Measurements from ENCODE around the gene VSTM2B. TPM values are rescaled to one million over a fixed set of nuclear protein-coding genes. Genes with fewer than 3 reads are reported as not detected.

VSTM2B gene
- polyA plus RNA-seq, 6 donors from 2014 or later: not detected

GRCh38 chr19:29487432-29487831 lies 38.4 kb upstream of the VSTM2B start:
- Mint-ChIP-seq H3K4me3 (no peak overlapping the region), H3K27ac (no peak overlapping the region), H3K36me3 (peaks cover 0 to 8% of the 10 kb centered on the region in 2 donors), H3K27me3 (peaks cover 11 to 24% (median 22%) of the 10 kb centered on the region in 3 donors), H3K4me1 (no peaks in the 10 kb centered on the region), H3K9me3 (peaks cover 0 to 6% (median 4%) of the 10 kb centered on the region in 7 donors)
- no peak for ATAC-seq (ENCODE audit: low read depth in 2 of 2)
- DNase-seq: no peak

- ATAC-seq (ENCODE audit: low read depth in 2 of 2) (no peak), DNase-seq (no peak)
- Mint-ChIP-seq H3K4me3 (no peak overlapping the region), H3K9me3 (peaks cover 0 to 6% (median 2%) of the 10 kb centered on the region in 7 donors), H3K27ac (no peak overlapping the region), H3K36me3 (peaks cover 0 to 8% of the 10 kb centered on the region in 2 donors), H3K27me3 (peaks cover 11 to 29% (median 29%) of the 10 kb centered on the region in 3 donors), H3K4me1 (no peaks in the 10 kb centered on the region)
Measured at GRCh38 chr19:29488316-29488715, 37.5 kb upstream of the VSTM2B start.

- H3K27ac Mint-ChIP-seq: no peak overlapping the region
- H3K36me3 Mint-ChIP-seq: peaks cover 0 to 8% of the 10 kb centered on the region in 2 donors
- no peaks in the 10 kb centered on the region for H3K4me1 Mint-ChIP-seq
- ATAC-seq (ENCODE audit: low read depth in 2 of 2) (no peak), DNase-seq (no peak)
- no peak overlapping the region for H3K4me3 Mint-ChIP-seq
- peaks cover 11 to 29% (median 29%) of the 10 kb centered on the region in 3 donors for H3K27me3 Mint-ChIP-seq
- H3K9me3 Mint-ChIP-seq: peaks cover 0 to 6% (median 2%) of the 10 kb centered on the region in 7 donors
Measured at GRCh38 chr19:29489172-29489951, 36.4 kb upstream of the VSTM2B start.

GRCh38 chr19:29491491-29491890 lies 34.3 kb upstream of the VSTM2B start:
- ATAC-seq (ENCODE audit: low read depth in 2 of 2): no peak
- H3K36me3 Mint-ChIP-seq: peaks cover 0 to 8% of the 10 kb centered on the region in 2 donors
- H3K27me3 Mint-ChIP-seq: peaks cover 12 to 29% (median 29%) of the 10 kb centered on the region in 3 donors
- DNase-seq: no peak
- H3K4me1 Mint-ChIP-seq: no peaks in the 10 kb centered on the region
- H3K4me3 Mint-ChIP-seq: peak overlapping the region in 1 of 8 donors; percentile 65
- no peak overlapping the region for H3K27ac Mint-ChIP-seq
- peaks cover 0 to 7% (median 2%) of the 10 kb centered on the region in 7 donors for H3K9me3 Mint-ChIP-seq

GRCh38 chr19:29491995-29492577 lies 33.7 kb upstream of the VSTM2B start:
- no peak overlapping the region for H3K4me3 Mint-ChIP-seq
- H3K27me3 Mint-ChIP-seq: peaks cover 18 to 29% (median 29%) of the 10 kb centered on the region in 3 donors
- no peaks in the 10 kb centered on the region for H3K4me1 Mint-ChIP-seq
- H3K36me3 Mint-ChIP-seq: peaks cover 0 to 8% of the 10 kb centered on the region in 2 donors
- DNase-seq: no peak
- ATAC-seq (ENCODE audit: low read depth in 2 of 2): no peak
- H3K27ac Mint-ChIP-seq: peak overlapping the region in 1 of 6 donors; percentile 77
- H3K9me3 Mint-ChIP-seq: peaks cover 0 to 12% (median 2%) of the 10 kb centered on the region in 7 donors

GRCh38 chr19:29492769-29493168 lies 33.0 kb upstream of the VSTM2B start:
- ATAC-seq (ENCODE audit: low read depth in 2 of 2): no peak
- Mint-ChIP-seq H3K4me3 (no peak overlapping the region), H3K9me3 (peaks cover 0 to 12% (median 2%) of the 10 kb centered on the region in 7 donors), H3K27ac (no peak overlapping the region), H3K4me1 (no peaks in the 10 kb centered on the region), H3K27me3 (peaks cover 18 to 29% (median 29%) of the 10 kb centered on the region in 3 donors), H3K36me3 (peaks cover 0 to 8% of the 10 kb centered on the region in 2 donors)
- no peak for DNase-seq

GRCh38 chr19:29495091-29495490 lies 30.7 kb upstream of the VSTM2B start:
- H3K36me3 Mint-ChIP-seq: peaks cover 0 to 8% of the 10 kb centered on the region in 2 donors
- peaks cover 11 to 29% (median 29%) of the 10 kb centered on the region in 3 donors for H3K27me3 Mint-ChIP-seq
- no peak overlapping the region for H3K4me3 Mint-ChIP-seq
- ATAC-seq (ENCODE audit: low read depth in 2 of 2) (no peak), DNase-seq (no peak)
- H3K27ac Mint-ChIP-seq: no peak overlapping the region
- no peaks in the 10 kb centered on the region for H3K4me1 Mint-ChIP-seq
- peaks cover 0 to 12% (median 2%) of the 10 kb centered on the region in 7 donors for H3K9me3 Mint-ChIP-seq

- DNase-seq (no peak), ATAC-seq (ENCODE audit: low read depth in 2 of 2) (no peak)
- Mint-ChIP-seq H3K27ac (no peak overlapping the region), H3K27me3 (peaks cover 11 to 21% (median 20%) of the 10 kb centered on the region in 3 donors), H3K4me3 (no peak overlapping the region), H3K9me3 (peaks cover 0 to 12% (median 2%) of the 10 kb centered on the region in 7 donors), H3K4me1 (no peaks in the 10 kb centered on the region), H3K36me3 (peaks cover 0 to 8% of the 10 kb centered on the region in 2 donors)
Measured at GRCh38 chr19:29495901-29496441, 29.8 kb upstream of the VSTM2B start.

- ATAC-seq (ENCODE audit: low read depth in 2 of 2) (no peak), DNase-seq (no peak)
- H3K4me1 Mint-ChIP-seq: no peaks in the 10 kb centered on the region
- peaks cover 0 to 12% (median 0%) of the 10 kb centered on the region in 7 donors for H3K9me3 Mint-ChIP-seq
- no peaks in the 10 kb centered on the region for H3K36me3 Mint-ChIP-seq
- no peak overlapping the region for H3K27ac Mint-ChIP-seq
- H3K4me3 Mint-ChIP-seq: no peak overlapping the region
- peaks cover 7 to 9% (median 8%) of the 10 kb centered on the region in 3 donors for H3K27me3 Mint-ChIP-seq
Measured at GRCh38 chr19:29497241-29497640, 28.6 kb upstream of the VSTM2B start.

- DNase-seq: no peak
- ATAC-seq (ENCODE audit: low read depth in 2 of 2): no peak
- peaks cover 1 to 7% (median 3%) of the 10 kb centered on the region in 3 donors for H3K27me3 Mint-ChIP-seq
- H3K4me3 Mint-ChIP-seq: no peak overlapping the region
- peaks cover 0 to 12% (median 0%) of the 10 kb centered on the region in 7 donors for H3K9me3 Mint-ChIP-seq
- no peaks in the 10 kb centered on the region for H3K4me1 Mint-ChIP-seq
- no peaks in the 10 kb centered on the region for H3K36me3 Mint-ChIP-seq
- H3K27ac Mint-ChIP-seq: no peak overlapping the region
Measured at GRCh38 chr19:29497686-29498436, 27.9 kb upstream of the VSTM2B start.

- Mint-ChIP-seq H3K4me1 (no peaks in the 10 kb centered on the region), H3K27me3 (peaks cover 0 to 8% (median 7%) of the 10 kb centered on the region in 3 donors), H3K27ac (no peak overlapping the region), H3K9me3 (peaks cover 0 to 6% (median 0%) of the 10 kb centered on the region in 7 donors), H3K4me3 (no peak overlapping the region), H3K36me3 (no peaks in the 10 kb centered on the region)
- no peak for ATAC-seq (ENCODE audit: low read depth in 2 of 2)
- DNase-seq: no peak
Measured at GRCh38 chr19:29499261-29499920, 26.4 kb upstream of the VSTM2B start.

GRCh38 chr19:29499921-29500590 lies 25.7 kb upstream of the VSTM2B start:
- ATAC-seq (ENCODE audit: low read depth in 2 of 2) (no peak), DNase-seq (no peak)
- Mint-ChIP-seq H3K4me3 (no peak overlapping the region), H3K36me3 (no peaks in the 10 kb centered on the region), H3K27me3 (peaks cover 0 to 11% (median 7%) of the 10 kb centered on the region in 3 donors), H3K9me3 (peaks cover 0 to 6% (median 0%) of the 10 kb centered on the region in 7 donors), H3K4me1 (no peaks in the 10 kb centered on the region), H3K27ac (no peak overlapping the region)

Data from naive B cell (primary cell).